ENCODE measurements around the gene HMGCL. TPM values are rescaled to one million over a fixed set of nuclear protein-coding genes. Genes with fewer than 3 reads are reported as not detected.
"Not testable (repeated sequence)": the region's sequence is repeated elsewhere in the genome, so short reads cannot be mapped to it uniquely, and the experiment has no call there.

HMGCL gene
- total RNA-seq, 1 donor = 38.1 TPM

- TF ChIP-seq CTCF (IDR thresholded peaks at IDR 0.05; ENCODE audit: insufficient read depth, low read length) = no peak
- H3K4me3 ChIP-seq (ENCODE audit: low read depth, low read length) = no peak overlapping the region
- DNase-seq (ENCODE audit: low read depth) = no peak
Measured at GRCh38 chr1:23865543-23865930, 40.3 kb upstream of the HMGCL start.

GRCh38 chr1:23864801-23865542 is 39.7 kb upstream of the HMGCL start:
- no peak for DNase-seq (ENCODE audit: low read depth)
- H3K4me3 ChIP-seq (ENCODE audit: low read depth, low read length) = no peak overlapping the region

GRCh38 chr1:23862640-23863039 is 37.4 kb upstream of the HMGCL start:
- TF ChIP-seq CTCF (IDR thresholded peaks at IDR 0.05; ENCODE audit: insufficient read depth, low read length) = no peak
- DNase-seq (ENCODE audit: low read depth) = no peak
- H3K4me3 ChIP-seq (ENCODE audit: low read depth, low read length) = no peak overlapping the region

More at GRCh38 chr1:23864801-23865542, 39.7 kb upstream of the HMGCL start:
- TF ChIP-seq CTCF (IDR thresholded peaks at IDR 0.05; ENCODE audit: insufficient read depth, low read length) = no peak

GRCh38 chr1:23854568-23854967 is 29.3 kb upstream of the HMGCL start:
- DNase-seq (ENCODE audit: low read depth) = peak; percentile 21
- no peak overlapping the region for H3K4me3 ChIP-seq (ENCODE audit: low read depth, low read length)
- peak; percentile 22 for TF ChIP-seq CTCF (IDR thresholded peaks at IDR 0.05; ENCODE audit: insufficient read depth, low read length)

- not testable (repeated sequence) for DNase-seq (ENCODE audit: low read depth); H3K4me3 ChIP-seq (ENCODE audit: low read depth, low read length)
Measured at GRCh38 chr1:23853124-23853523, 27.9 kb upstream of the HMGCL start.

- DNase-seq (ENCODE audit: low read depth); H3K4me3 ChIP-seq (ENCODE audit: low read depth, low read length): not testable (repeated sequence)
Measured at GRCh38 chr1:23851406-23851805, 26.2 kb upstream of the HMGCL start.

GRCh38 chr1:23848673-23849616 is 23.7 kb upstream of the HMGCL start:
- DNase-seq (ENCODE audit: low read depth) = no peak
- no peak overlapping the region for H3K4me3 ChIP-seq (ENCODE audit: low read depth, low read length)
- TF ChIP-seq CTCF (IDR thresholded peaks at IDR 0.05; ENCODE audit: insufficient read depth, low read length) = no peak

- not testable (repeated sequence) for H3K4me3 ChIP-seq (ENCODE audit: low read depth, low read length); DNase-seq (ENCODE audit: low read depth)
Measured at GRCh38 chr1:23847482-23848095, 22.4 kb upstream of the HMGCL start.
